Heart left ventricle (tissue), 16 donors: ENCODE data around the gene CENPQ. TPM values are rescaled to one million over a fixed set of nuclear protein-coding genes. Genes with fewer than 3 reads are reported as not detected.

Source experiments
- ATAC-seq, 4 donors: fragments of 200-7000 bp; cut with Tn5 transposase; one replicate each; pipeline ENCODE4 v1.9.1; 2020 to 2022; ENCODE audit warnings: moderate library complexity in 4 of 4, mild to moderate bottlenecking in 3 of 4, moderate number of reproducible peaks in 1 of 4
- DNase-seq, 5 donors: peaks; one replicate each; pipeline ENCODE4 v3.0.0-alpha.2; 2020
- H3K27ac ChIP-seq, 12 donors: fragments of 200-600 bp; sonication (generic) in 4 of 12; one replicate each; pipeline versions ENCODE4 v1.5.0 to v1.8.0; 2016 to 2022; ENCODE audit warnings: mild to moderate bottlenecking in 2 of 12
- H3K27me3 ChIP-seq, 9 donors: fragments of 200-600 bp; sonication (generic) in 2 of 9; one replicate each; pipeline versions ENCODE4 v1.5.1 to v1.8.0; 2016 to 2022; ENCODE audit warnings: mild to moderate bottlenecking in 3 of 9
- H3K36me3 ChIP-seq, 9 donors: fragments of 200-600 bp; sonication (generic) in 2 of 9; one replicate each; pipeline versions ENCODE4 v1.5.0 to v1.8.0; 2018 to 2022; ENCODE audit warnings: mild to moderate bottlenecking in 2 of 9
- H3K4me1 ChIP-seq, 12 donors: fragments of 200-600 bp; sonication (generic) in 4 of 12; one replicate each; pipeline versions ENCODE4 v1.5.0 to v1.8.0; 2016 to 2022; ENCODE audit warnings: mild to moderate bottlenecking in 3 of 12
- H3K4me3 ChIP-seq, 12 donors: fragments of 200-600 bp; sonication (generic) in 4 of 12; one replicate each; pipeline versions ENCODE4 v1.5.0 to v1.8.0; 2017 to 2022; ENCODE audit warnings: mild to moderate bottlenecking in 9 of 12, moderate library complexity in 4 of 12
- H3K9me3 ChIP-seq, 12 donors: fragments of 200-600 bp; sonication (generic) in 4 of 12; one replicate each; pipeline versions ENCODE4 v1.5.0 to v1.8.0; 2016 to 2022; ENCODE audit warnings: mild to moderate bottlenecking in 1 of 12
- CTCF ChIP-seq, 12 donors: fragments of 200-600 bp; sonication (generic) in 4 of 12; IDR thresholded peaks; one replicate each; pipeline versions ENCODE4 v1.5.0 to v1.8.0; 2018 to 2022; ENCODE audit warnings: antibody characterized with exemption in 12 of 12, mild to moderate bottlenecking in 5 of 12
- POLR2A ChIP-seq, 2 donors: fragments of 450-650 bp; IDR thresholded peaks; one replicate each; pipeline ENCODE4 v1.6.1; 2017; ENCODE audit warnings: antibody characterized with exemption in 2 of 2, mild to moderate bottlenecking in 2 of 2, moderate library complexity in 2 of 2
- WGBS, 4 donors: extraction: QIAGEN DNeasy Blood & Tissue Kit in 2 of 4; methylation state at CpG; one replicate each; pipeline versions ENCODE4 v1.1.5 to v1.1.7; 2013 to 2018; 5-methylcytosine and 5-hydroxymethylcytosine counted together
- intact Hi-C, 10 donors: fragments of 100-400 bp; cut with DNase I; formaldehyde crosslinking; loops; one replicate each; pipeline versions ENCODE4 v1.11.1 to v1.14.2; 2022
- polyA plus RNA-seq, 2 donors: library from polyadenylated mRNA; stranded (reverse); fragments of 200-250 nt; gene quantifications; one replicate each; pipeline ENCODE4 v1.2.3, GENCODE V29; 2013
- total RNA-seq, 9 donors: library from RNA; depleted of rRNA in 2 of 9; stranded (reverse); fragments of >200 nt in 2 of 9; fragmentation: NEBNext Ultra II Directional in 3 of 9; extraction: Animal tissue kit (Norgen Biotek cat#: 25700) in 3 of 9; gene quantifications; one replicate each; pipeline versions ENCODE4 v1.1.0 to v1.2.4, GENCODE V29; 2016 to 2023
- donor health status: ischemic (EF 13 %, LVEDD 7.1; RV severe dilation, severe dysfunction).
- donor health status: healthy with polysubstance abuse.
- donor health status: DM: no; HTN: yes; CAD: no.
- donor health status: DM: no; HTN: no; CAD: no.
- donor health status: ischemic (EF 25% LVEDD 6.9; RV normal size, moderate dysfunction).
- donor health status: ischemic (EF 25% LVEDD 5.7; RV mildly dilated, moderate dysfunction).
- donor health status: healthy.
- donor health status: DM: yes; HTN: yes; CAD: no.
- donor health status: ischemic (EF 35%, LVEDD 5.7; RV mildly dilated, moderate dysfunction).
- donor health status: nonischemic (EF 11% LVEDD 7.7; RV severe dilation, severe dysfunction).
- donor health status: DM: yes; HTN: yes; CAD: no.
- donor health status: PGD.
- donor health status: ischemic (EF 29% LVEDD 5.4; RV normal size, mild dysfunction).
- donor health status: nonischemic (EF 23%, LVEDD 6.1; RV moderate dilation, normal function).

CENPQ gene
- total and polyA plus RNA-seq, 11 donors: 3.0 to 10.1 (median 4.9) TPM

- no peak overlapping the region for H3K27ac ChIP-seq
- WGBS, 4 donors: 74 to 94% (median 85%) methylated on average over 5 of the region's 5 CpGs
- DNase-seq (no peak), ATAC-seq (no peak)
- intact Hi-C loops: no loop called here
- H3K36me3 ChIP-seq: no peaks in the 10 kb centered on the region
- H3K4me3 ChIP-seq: no peak overlapping the region
- peaks cover 0 to 4% (median 0%) of the 10 kb centered on the region in 9 donors for H3K27me3 ChIP-seq
- H3K4me1 ChIP-seq: no peaks in the 10 kb centered on the region
- TF ChIP-seq POLR2A (IDR thresholded peaks at IDR 0.05) (no peak), CTCF (IDR thresholded peaks at IDR 0.05) (no peak)
- no peaks in the 10 kb centered on the region for H3K9me3 ChIP-seq
These were observed 41.5 kb downstream of the CENPQ start for GRCh38 chr6:49504666-49505065.

GRCh38 chr6:49506569-49507111, 43.5 kb downstream of the CENPQ start:
- TF ChIP-seq POLR2A (IDR thresholded peaks at IDR 0.05) (no peak), CTCF (IDR thresholded peaks at IDR 0.05) (no peak)
- H3K4me3 ChIP-seq: no peak overlapping the region
- WGBS, 4 donors: 78 to 84% (median 81%) methylated on average over 5 of the region's 5 CpGs

DNA sequence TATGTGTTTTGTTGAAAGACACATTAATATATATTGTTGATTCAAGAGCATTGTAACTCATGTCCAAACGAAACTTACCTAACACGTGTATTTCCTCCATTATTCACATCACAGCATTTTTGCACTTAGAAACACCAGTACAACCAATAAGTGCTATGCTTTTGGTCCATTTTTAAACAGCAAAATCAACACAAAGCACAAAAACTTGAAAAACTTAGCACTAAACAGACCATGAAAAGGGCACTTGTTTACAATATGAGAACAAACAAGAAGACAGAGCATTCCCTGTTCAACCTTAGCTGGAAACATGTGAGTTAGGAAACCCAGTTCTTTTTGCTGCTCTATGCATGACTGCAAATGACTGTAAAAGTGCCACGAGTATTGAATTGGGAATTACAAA, 46.2 kb downstream of the CENPQ start:
- Histone ChIP-seq H3K27me3 (peaks cover 0 to 7% (median 0%) of the 10 kb centered on the region in 9 donors), H3K27ac (no peak overlapping the region), H3K9me3 (no peaks in the 10 kb centered on the region), H3K36me3 (no peaks in the 10 kb centered on the region), H3K4me1 (no peaks in the 10 kb centered on the region), H3K4me3 (no peak overlapping the region)
- no peak for TF ChIP-seq CTCF (IDR thresholded peaks at IDR 0.05)
- TF ChIP-seq POLR2A (IDR thresholded peaks at IDR 0.05): no peak
- ATAC-seq (no peak), DNase-seq (no peak)
- intact Hi-C loops: no loop called here
- 72 to 79% (median 75%) methylated on average over 3 of the region's 3 CpGs for WGBS, 4 donors

More at GRCh38 chr6:49506569-49507111, 43.5 kb downstream of the CENPQ start:
- no peak for DNase-seq
- H3K4me1 ChIP-seq: no peaks in the 10 kb centered on the region
- H3K27me3 ChIP-seq: peaks cover 0 to 7% (median 0%) of the 10 kb centered on the region in 9 donors
- H3K27ac ChIP-seq: no peak overlapping the region
- no peaks in the 10 kb centered on the region for H3K9me3 ChIP-seq
- no peak for ATAC-seq
- no peaks in the 10 kb centered on the region for H3K36me3 ChIP-seq
- intact Hi-C loops: no loop called here

GRCh38 chr6:49513153-49513989, 50.2 kb downstream of the CENPQ start:
- ATAC-seq (no peak), DNase-seq (no peak)
- no peak for TF ChIP-seq POLR2A (IDR thresholded peaks at IDR 0.05)
- no peak for TF ChIP-seq CTCF (IDR thresholded peaks at IDR 0.05)
- Histone ChIP-seq H3K36me3 (no peaks in the 10 kb centered on the region), H3K4me3 (no peak overlapping the region), H3K27me3 (peaks cover 0 to 17% (median 0%) of the 10 kb centered on the region in 9 donors), H3K9me3 (no peaks in the 10 kb centered on the region), H3K4me1 (no peaks in the 10 kb centered on the region), H3K27ac (no peak overlapping the region)
- 80 to 82% (median 81%) methylated on average over 2 of the region's 2 CpGs for WGBS, 4 donors
- intact Hi-C loops: no loop called here
